IMR-90 (cell line): Measurements from ENCODE around the gene SRRM2. TPM values are rescaled to one million over a fixed set of nuclear protein-coding genes. Genes with fewer than 3 reads are reported as not detected.

Source experiments
- ATAC-seq: fragments of 200-7000 bp; cut with Tn5 transposase; 2 replicates; pipeline ENCODE4 v1.9.1; 2020; ENCODE audit warnings: low read depth, mild to moderate bottlenecking, moderate library complexity
- BruUV-seq: library from RNA; stranded (reverse); fragments of 400-500 nt; replicated peaks from 2 replicates; lab custom pipeline; 2021; lab: Mats Ljungman, UMichigan
- CTCF ChIA-PET: fragments of 300-600 bp; formaldehyde crosslinking; extraction: SDS; loops from one replicate; lab custom pipeline; 2021; ENCODE audit warnings: antibody characterized with exemption; lab: Yijun Ruan, JAX
- POLR2A ChIA-PET: fragments of 300-600 bp; sonication (Branson Sonifier 250); formaldehyde crosslinking; loops from one replicate; lab custom pipeline; 2022; ENCODE audit warnings: antibody characterized with exemption; ENCODE audit not compliant: unreplicated experiment; lab: Charles Lee
- DNase-seq: peaks from one replicate; pipeline ENCODE4 v3.0.0; 2013
- H2AFZ ChIP-seq: replicated peaks from 2 replicates; pipeline ENCODE3; 2013; ENCODE audit warnings: low read length, mild to moderate bottlenecking; ENCODE audit not compliant: poor library complexity
- H2AK5ac ChIP-seq: 2 replicates; pipeline ENCODE4 v1.6.1; 2013; ENCODE audit warnings: low read depth, low read length, inconsistent platforms
- H2AK9ac ChIP-seq: replicated peaks from 2 replicates; pipeline ENCODE3; 2013; ENCODE audit warnings: mild to moderate bottlenecking, low read depth, low read length, moderate library complexity; ENCODE audit not compliant: poor library complexity
- H2BK120ac ChIP-seq: 2 replicates; pipeline ENCODE4 v1.6.1; 2013; ENCODE audit warnings: low read depth, low read length, inconsistent platforms
- H2BK15ac ChIP-seq: 3 replicates; pipeline ENCODE4 v1.6.1; 2013; ENCODE audit warnings: low read depth, low read length, inconsistent platforms
- H2BK20ac ChIP-seq: 2 replicates; pipeline ENCODE4 v1.6.1; 2013; ENCODE audit warnings: low read depth, mild to moderate bottlenecking, inconsistent platforms, low read length, moderate library complexity
- H2BK5ac ChIP-seq: 2 replicates; pipeline ENCODE4 v1.6.1; 2013; ENCODE audit warnings: mild to moderate bottlenecking, low read depth, low read length, inconsistent platforms; ENCODE audit not compliant: poor library complexity, severe bottlenecking
- H3K14ac ChIP-seq: replicated peaks from 2 replicates; pipeline ENCODE4 v1.6.1; 2013; ENCODE audit warnings: low read depth, low read length, inconsistent platforms
- H3K18ac ChIP-seq: 2 replicates; pipeline ENCODE4 v1.6.1; 2013; ENCODE audit warnings: low read depth, low read length, control low read depth
- H3K23ac ChIP-seq: 2 replicates; pipeline ENCODE4 v1.6.1; 2013; ENCODE audit warnings: low read depth, low read length, inconsistent platforms
- H3K27ac ChIP-seq: 2 replicates; pipeline ENCODE4 v1.5.1; 2013; ENCODE audit warnings: mild to moderate bottlenecking, control low read depth, low read length; ENCODE audit not compliant: insufficient read depth
- H3K27me3 ChIP-seq: 2 replicates; pipeline ENCODE4 v1.6.1; 2013; ENCODE audit warnings: low read length; ENCODE audit not compliant: control insufficient read depth, insufficient read depth
- H3K36me3 ChIP-seq: 2 replicates; pipeline ENCODE4 v1.6.1; 2013; ENCODE audit warnings: low read length, mixed read lengths; ENCODE audit not compliant: control insufficient read depth, insufficient read depth
- H3K4ac ChIP-seq: 2 replicates; pipeline ENCODE4 v1.6.1; 2013; ENCODE audit warnings: low read depth, low read length, inconsistent platforms
- H3K4me1 ChIP-seq: 2 replicates; pipeline ENCODE4 v1.6.1; 2013; ENCODE audit warnings: low read length, mixed read lengths; ENCODE audit not compliant: control insufficient read depth, insufficient read depth
- H3K4me2 ChIP-seq: 2 replicates; pipeline ENCODE4 v1.6.1; 2013; ENCODE audit warnings: low read depth, mild to moderate bottlenecking, control low read depth, low read length, moderate library complexity
- H3K4me3 ChIP-seq: 2 replicates; pipeline ENCODE4 v1.5.1; 2013; ENCODE audit warnings: low read depth, mild to moderate bottlenecking, control low read depth, low read length, moderate library complexity; ENCODE audit not compliant: insufficient read depth
- H3K56ac ChIP-seq: 2 replicates; pipeline ENCODE4 v1.6.1; 2013; ENCODE audit warnings: low read length, inconsistent platforms; ENCODE audit not compliant: insufficient read depth; ENCODE audit errors: extremely low read depth
- H3K79me1 ChIP-seq, 2 experiments: 2 replicates each; pipeline ENCODE4 v1.6.1; 2013; ENCODE audit warnings: low read length in 2 of 2, inconsistent platforms in 1 of 2, low read depth in 1 of 2
- H3K9ac ChIP-seq: 2 replicates; pipeline ENCODE4 v1.6.1; 2013; ENCODE audit warnings: low read depth, low read length, control low read depth
- H3K9me1 ChIP-seq: 2 replicates; pipeline ENCODE4 v1.6.1; 2013; ENCODE audit warnings: low read length, inconsistent platforms; ENCODE audit not compliant: insufficient read depth
- H3K9me3 ChIP-seq: 2 replicates; pipeline ENCODE4 v1.6.1; 2013; ENCODE audit warnings: low read length; ENCODE audit not compliant: control insufficient read depth, insufficient read depth
- H4K20me1 ChIP-seq: 2 replicates; pipeline ENCODE4 v1.6.1; 2013; ENCODE audit warnings: low read length, inconsistent platforms; ENCODE audit not compliant: insufficient read depth
- H4K5ac ChIP-seq: 2 replicates; pipeline ENCODE4 v1.6.1; 2013; ENCODE audit warnings: mild to moderate bottlenecking, low read depth, low read length, control low read depth
- H4K8ac ChIP-seq, 2 experiments: 2 replicates each; pipeline ENCODE4 v1.6.1; 2013; ENCODE audit warnings: low read depth in 2 of 2, low read length in 2 of 2, control low read depth in 1 of 2, inconsistent platforms in 1 of 2
- H4K91ac ChIP-seq: 2 replicates; pipeline ENCODE4 v1.6.1; 2013; ENCODE audit warnings: low read depth, low read length, inconsistent platforms; ENCODE audit not compliant: insufficient read depth
- BHLHE40 ChIP-seq: fragments of 150-350 bp; IDR thresholded peaks from 2 replicates; pipeline ENCODE4 v1.6.1; 2016; ENCODE audit warnings: mild to moderate bottlenecking, low read depth, low read length
- CEBPB ChIP-seq: IDR thresholded peaks from 2 replicates; pipeline ENCODE4 v1.6.1; 2012; ENCODE audit warnings: low read depth, low read length, improper control_type of control experiment
- CHD1 ChIP-seq: IDR thresholded peaks from 2 replicates; pipeline ENCODE4 v1.6.1; 2012; ENCODE audit warnings: low read depth, low read length, improper control_type of control experiment
- CTCF ChIP-seq: conservative IDR thresholded peaks from 2 replicates; pipeline ENCODE4 v1.5.1; 2012; ENCODE audit warnings: mild to moderate bottlenecking, low read depth, low read length, improper control_type of control experiment
- ELK1 ChIP-seq: fragments of 150-350 bp; IDR thresholded peaks from 2 replicates; pipeline ENCODE4 v1.6.1; 2016; ENCODE audit warnings: low read depth, mild to moderate bottlenecking, low read length, moderate library complexity, borderline replicate concordance
- FOS ChIP-seq: fragments of 150-350 bp; IDR thresholded peaks from 2 replicates; pipeline ENCODE4 v1.6.1; 2016; ENCODE audit warnings: low read depth, low read length
- MAFK ChIP-seq: IDR thresholded peaks from 2 replicates; pipeline ENCODE4 v1.6.1; 2012; ENCODE audit warnings: low read depth, low read length, improper control_type of control experiment
- MAZ ChIP-seq: IDR thresholded peaks from 2 replicates; pipeline ENCODE4 v1.6.1; 2012; ENCODE audit warnings: low read depth, mild to moderate bottlenecking, low read length, improper control_type of control experiment, moderate library complexity, borderline replicate concordance
- MXI1 ChIP-seq: IDR thresholded peaks from 2 replicates; pipeline ENCODE4 v1.6.1; 2012; ENCODE audit warnings: low read depth, mild to moderate bottlenecking, low read length, moderate library complexity, borderline replicate concordance
- NFE2L2 ChIP-seq: fragments of 150-350 bp; IDR thresholded peaks from 2 replicates; pipeline ENCODE4 v1.6.1; 2016; ENCODE audit warnings: low read depth, mild to moderate bottlenecking, low read length
- POLR2A ChIP-seq: IDR thresholded peaks from 2 replicates; pipeline ENCODE4 v1.6.1; 2012; ENCODE audit warnings: mild to moderate bottlenecking, low read depth, low read length
- RAD21 ChIP-seq: IDR thresholded peaks from 2 replicates; pipeline ENCODE4 v1.6.1; 2012; ENCODE audit warnings: low read length, improper control_type of control experiment
- RCOR1 ChIP-seq: IDR thresholded peaks from 2 replicates; pipeline ENCODE4 v1.6.1; 2012; ENCODE audit warnings: mild to moderate bottlenecking, low read length, improper control_type of control experiment; ENCODE audit not compliant: insufficient replicate concordance
- RFX5 ChIP-seq: IDR thresholded peaks from 2 replicates; pipeline ENCODE4 v1.8.0; 2012; ENCODE audit warnings: low read depth, mild to moderate bottlenecking, low read length, moderate library complexity
- SMC3 ChIP-seq: fragments of 150-350 bp; IDR thresholded peaks from 2 replicates; pipeline ENCODE4 v1.6.1; 2016; ENCODE audit warnings: low read depth, mild to moderate bottlenecking, antibody characterized with exemption, low read length, moderate library complexity
- WGBS, 2 experiments: methylation state at CpG; one replicate each; pipeline versions ENCODE4 v1.1.5 to v1.1.7; 2013; ENCODE audit warnings: missing lambda C conversion rate in 2 of 2; ENCODE audit not compliant: insufficient read length in 1 of 2; ENCODE audit errors: extremely low coverage in 2 of 2; 5-methylcytosine and 5-hydroxymethylcytosine counted together
- dilution Hi-C: fragments of 300-500 bp; cut with HindIII; formaldehyde crosslinking; loops from one replicate; pipeline ENCODE4 v1.14.3; 2018; ENCODE audit warnings: low sequenced_read_pairs; ENCODE audit not compliant: unreplicated experiment
- in situ Hi-C: fragments of 300-500 bp; cut with MboI; formaldehyde crosslinking; loops from 3 replicates; pipeline ENCODE4 v1.14.3; 2019; ENCODE audit warnings: low sequenced_read_pairs, inconsistent platforms, mixed read lengths
- intact Hi-C: fragments of 100-400 bp; cut with micrococcal nuclease; formaldehyde crosslinking; loops from 2 replicates; pipeline ENCODE4 v1.10.0; 2022
- polyA plus RNA-seq, 3 experiments: library from polyadenylated mRNA; depleted of rRNA; stranded (reverse); fragments of >200 nt; gene quantifications; 2 replicates each; pipeline ENCODE4 v1.2.3, GENCODE V29; 2012; ENCODE audit warnings: low replicate concordance in 1 of 3
- total RNA-seq: library from RNA; depleted of rRNA; stranded (reverse); fragments of >200 nt; gene quantifications from 2 replicates; pipeline ENCODE4 v1.2.3, GENCODE V29; 2012
- TF ChIP-seq, protein P1 (sequence below): fragments of 150-350 bp; IDR thresholded peaks from 2 replicates; pipeline ENCODE4 v1.6.1; 2017; ENCODE audit warnings: mild to moderate bottlenecking, antibody characterized with exemption, low read length, low read depth

The SRRM2 gene
- total and polyA plus RNA-seq, 2 of the 4 experiments (the other 2 are of a cell fraction) = 20.3 to 300 TPM

DNA sequence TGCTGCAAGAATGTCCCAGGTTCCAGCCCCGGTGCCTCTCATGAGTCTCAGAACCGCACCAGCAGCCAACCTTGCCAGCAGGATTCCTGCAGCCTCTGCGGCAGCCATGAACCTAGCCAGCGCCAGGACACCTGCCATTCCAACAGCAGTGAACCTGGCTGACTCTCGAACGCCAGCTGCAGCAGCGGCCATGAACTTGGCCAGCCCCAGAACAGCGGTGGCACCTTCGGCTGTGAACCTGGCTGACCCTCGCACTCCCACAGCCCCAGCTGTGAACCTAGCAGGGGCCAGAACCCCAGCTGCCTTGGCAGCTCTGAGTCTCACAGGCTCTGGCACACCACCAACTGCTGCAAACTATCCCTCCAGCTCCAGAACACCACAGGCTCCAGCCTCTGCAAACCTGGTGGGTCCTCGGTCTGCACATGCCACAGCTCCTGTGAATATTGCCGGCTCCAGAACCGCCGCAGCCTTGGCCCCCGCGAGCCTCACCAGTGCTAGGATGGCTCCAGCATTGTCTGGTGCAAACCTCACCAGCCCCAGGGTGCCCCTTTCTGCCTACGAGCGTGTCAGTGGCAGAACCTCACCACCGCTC, 14.8 kb downstream of the SRRM2 start:
- peaks cover 97% of the 10 kb centered on the region for H4K20me1 ChIP-seq
- H2AK5ac ChIP-seq = no peak overlapping the region
- no peak overlapping the region for H4K91ac ChIP-seq
- H4K8ac ChIP-seq = no peak overlapping the region
- no peak overlapping the region for H2AFZ ChIP-seq
- ChIA-PET POLR2A (no interaction called here), CTCF (no interaction called here)
- H3K4me2 ChIP-seq = no peak overlapping the region
- in situ Hi-C loops (no loop called here), dilution Hi-C loops (no loop called here), intact Hi-C loops (no loop called here)
- no peak overlapping the region for H2BK20ac ChIP-seq
- peaks cover 40 to 97% of the 10 kb centered on the region in 2 experiments for H3K79me1 ChIP-seq
- peaks cover 100% of the 10 kb centered on the region for H3K36me3 ChIP-seq
- ATAC-seq (no peak), DNase-seq (no peak)
- H3K18ac ChIP-seq = no peak overlapping the region
- H3K4me1 ChIP-seq = no peaks in the 10 kb centered on the region
- no peak overlapping the region for H2BK120ac ChIP-seq
- no peak overlapping the region for H3K4me3 ChIP-seq
- H2AK9ac ChIP-seq = no peak overlapping the region
- no peak overlapping the region for H3K4ac ChIP-seq
- H3K9me3 ChIP-seq = no peaks in the 10 kb centered on the region; the same call in 1 of the 2 replicates
- WGBS, 2 experiments = 95% methylated on average over 18 of the region's 19 CpGs; no CpG with 5 or more reads in 1 of the 2 experiments
- H3K14ac ChIP-seq = no peak overlapping the region
- no TSS peak for BruUV-seq
- H3K27ac ChIP-seq = no peak overlapping the region
- no peak overlapping the region for H3K56ac ChIP-seq
- no peak overlapping the region for H3K9ac ChIP-seq
- TF ChIP-seq RFX5 (no peak), NFE2L2 (no peak), MAFK (no peak), MXI1 (no peak), RAD21 (no peak), RCOR1 (no peak), ELK1 (no peak), CEBPB (no peak), SMC3 (no peak), FOS (no peak), BHLHE40 (no peak), MAZ (no peak), CTCF (no peak), CHD1 (no peak), POLR2A (no peak)
- TF ChIP-seq, protein P1, sequence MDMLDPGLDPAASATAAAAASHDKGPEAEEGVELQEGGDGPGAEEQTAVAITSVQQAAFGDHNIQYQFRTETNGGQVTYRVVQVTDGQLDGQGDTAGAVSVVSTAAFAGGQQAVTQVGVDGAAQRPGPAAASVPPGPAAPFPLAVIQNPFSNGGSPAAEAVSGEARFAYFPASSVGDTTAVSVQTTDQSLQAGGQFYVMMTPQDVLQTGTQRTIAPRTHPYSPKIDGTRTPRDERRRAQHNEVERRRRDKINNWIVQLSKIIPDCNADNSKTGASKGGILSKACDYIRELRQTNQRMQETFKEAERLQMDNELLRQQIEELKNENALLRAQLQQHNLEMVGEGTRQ = no peak
- no peaks in the 10 kb centered on the region for H3K27me3 ChIP-seq
- H3K23ac ChIP-seq = no peak overlapping the region
- H2BK15ac ChIP-seq = no peak overlapping the region
- no peak overlapping the region for H4K5ac ChIP-seq
- H3K9me1 ChIP-seq = no peaks in the 10 kb centered on the region
- H2BK5ac ChIP-seq = no peak overlapping the region
